GM21360 (cell line): ENCODE measurements around the gene VIPR1.

Source experiments
- ATAC-seq: cut with Tn5 transposase; IDR thresholded peaks from one replicate; pipeline ENCODE4 v1.9.1; 2021; ENCODE audit warnings: mild to moderate bottlenecking, moderate library complexity; ENCODE audit not compliant: unreplicated experiment

Gene VIPR1

DNA sequence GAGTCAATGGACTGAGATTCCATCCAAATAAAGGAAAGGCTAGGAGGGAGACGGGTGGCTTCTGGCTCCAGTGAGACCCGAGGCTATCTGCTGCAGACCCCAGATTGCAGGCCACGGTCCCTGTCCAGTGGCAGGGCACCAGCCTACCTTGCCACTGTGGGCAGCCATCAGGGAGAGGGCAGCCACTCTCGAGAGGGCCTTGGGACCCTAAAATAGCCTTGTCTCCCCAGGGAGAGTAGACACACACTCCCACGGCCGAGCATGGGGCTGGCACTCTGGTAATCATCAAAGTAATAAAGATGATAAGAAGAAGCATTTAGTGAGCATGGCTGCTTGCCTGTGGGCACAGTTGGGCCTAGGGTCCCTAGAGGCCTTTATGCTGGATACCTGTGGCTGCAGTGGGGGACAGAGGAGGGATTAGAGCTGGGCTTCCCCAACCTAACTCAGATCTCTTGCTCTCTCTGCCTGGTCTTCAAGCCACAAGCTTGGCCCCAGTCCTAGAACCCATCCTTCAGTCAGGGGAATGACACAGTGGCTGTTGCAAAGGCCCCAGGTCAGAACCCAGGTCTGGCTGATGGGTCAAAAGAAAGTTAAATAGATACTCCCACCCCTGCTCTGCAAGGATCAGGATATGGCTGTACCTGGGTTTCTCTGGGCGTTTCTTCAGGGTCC, 9.2 kb upstream of the VIPR1 start:
- no peak for ATAC-seq

- ATAC-seq: no peak
Observed at GRCh38 chr3:42493798-42494151, 8.7 kb upstream of the VIPR1 start.

- ATAC-seq: no peak
Observed at GRCh38 chr3:42495393-42495792, 7.0 kb upstream of the VIPR1 start.

- ATAC-seq: no peak
Observed at GRCh38 chr3:42497009-42497731, 5.3 kb upstream of the VIPR1 start.

DNA sequence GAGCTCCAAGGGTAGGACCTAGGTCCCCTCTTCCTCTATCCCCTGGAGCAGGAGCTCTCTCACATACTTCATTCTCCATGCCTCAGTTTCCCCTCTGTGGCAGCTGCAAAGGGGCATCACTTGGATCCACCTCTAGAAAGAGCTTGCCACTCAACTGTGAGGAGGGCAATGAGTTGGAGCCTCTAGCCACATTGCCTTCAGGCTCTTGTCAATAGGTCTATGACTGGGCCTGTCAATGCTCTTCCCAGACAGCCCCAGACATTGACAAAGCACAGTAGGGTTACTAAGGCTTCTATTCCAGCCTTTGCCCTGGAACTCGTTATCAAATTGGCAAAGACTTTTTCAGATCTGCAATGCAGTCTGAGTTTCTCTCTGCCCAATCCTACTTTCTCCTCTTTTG, 4.4 kb upstream of the VIPR1 start:
- no peak for ATAC-seq

DNA sequence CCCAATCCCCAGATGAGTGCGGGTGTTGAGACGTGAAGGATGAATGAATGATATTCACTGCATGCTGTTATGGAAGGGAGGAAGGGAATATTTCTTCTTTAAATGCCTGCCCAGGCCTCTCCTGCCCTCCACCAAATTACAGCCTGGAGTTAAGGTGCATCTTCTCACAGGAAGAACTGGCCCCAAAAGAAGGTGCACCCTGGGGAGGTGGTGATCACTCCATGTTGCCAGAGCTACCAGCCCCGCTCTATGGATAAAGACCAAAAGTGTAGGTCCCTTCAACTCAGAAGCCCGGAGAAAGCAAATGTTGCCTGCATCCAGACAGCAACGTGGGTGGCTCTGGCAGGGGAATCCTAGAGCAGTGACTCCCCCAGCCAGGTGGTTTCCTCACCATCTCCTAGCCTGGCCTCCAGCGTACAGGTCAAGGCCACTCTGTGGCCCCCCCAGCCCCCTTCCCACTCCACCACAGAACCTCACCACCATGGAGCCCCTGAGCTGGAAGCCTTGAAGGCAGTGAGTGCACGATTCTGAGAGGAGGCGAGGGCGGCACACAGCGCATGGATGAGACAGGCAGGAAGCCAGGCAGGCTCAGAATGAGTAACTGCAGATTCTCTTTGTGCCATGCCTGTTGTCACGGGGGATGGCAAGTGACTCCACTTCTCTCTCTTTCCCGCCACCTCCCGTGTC, 3.5 kb upstream of the VIPR1 start:
- no peak for ATAC-seq

DNA sequence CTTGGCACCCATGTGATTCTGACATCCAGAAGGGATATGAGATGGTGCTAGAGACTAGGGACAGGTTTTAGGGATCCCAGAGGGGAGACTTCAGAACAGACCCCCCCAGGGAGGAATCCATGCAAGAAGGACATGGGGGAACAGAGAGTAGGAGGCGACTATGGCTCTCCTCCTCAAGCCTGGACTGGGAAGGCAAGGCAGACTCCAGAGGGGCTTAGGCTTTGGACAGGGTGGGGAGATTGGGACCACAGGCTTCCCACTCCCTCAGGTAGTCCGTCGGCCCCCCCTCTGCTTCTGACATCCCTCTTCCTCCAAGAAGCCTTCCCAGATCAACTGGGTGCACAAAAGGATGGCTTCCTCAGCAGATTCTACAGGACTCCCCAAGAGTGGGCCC, 3.0 kb upstream of the VIPR1 start:
- ATAC-seq: no peak

- no peak for ATAC-seq
Observed at GRCh38 chr3:42500091-42500490, 2.4 kb upstream of the VIPR1 start.

- no peak for ATAC-seq
Observed at GRCh38 chr3:42500909-42501308, 1.5 kb upstream of the VIPR1 start.

DNA sequence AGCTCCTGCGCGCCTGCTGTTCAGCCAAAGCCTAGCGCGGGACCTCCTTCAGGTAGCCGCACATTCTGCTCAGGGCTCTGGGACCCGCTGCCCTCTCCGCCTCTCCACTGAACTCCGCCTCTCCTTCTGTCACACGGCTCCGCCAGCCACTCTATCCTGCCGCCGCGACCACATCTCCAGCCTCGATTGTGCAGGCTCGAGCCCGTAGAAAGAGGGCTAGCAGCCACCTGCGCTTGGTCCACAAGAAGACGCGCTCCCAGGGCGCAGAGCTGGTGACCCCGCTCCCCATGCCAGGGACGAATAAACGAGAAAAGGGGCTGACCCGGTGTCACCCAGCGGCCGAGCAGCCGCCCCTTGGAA, 1.1 kb upstream of the VIPR1 start:
- ATAC-seq: no peak

DNA sequence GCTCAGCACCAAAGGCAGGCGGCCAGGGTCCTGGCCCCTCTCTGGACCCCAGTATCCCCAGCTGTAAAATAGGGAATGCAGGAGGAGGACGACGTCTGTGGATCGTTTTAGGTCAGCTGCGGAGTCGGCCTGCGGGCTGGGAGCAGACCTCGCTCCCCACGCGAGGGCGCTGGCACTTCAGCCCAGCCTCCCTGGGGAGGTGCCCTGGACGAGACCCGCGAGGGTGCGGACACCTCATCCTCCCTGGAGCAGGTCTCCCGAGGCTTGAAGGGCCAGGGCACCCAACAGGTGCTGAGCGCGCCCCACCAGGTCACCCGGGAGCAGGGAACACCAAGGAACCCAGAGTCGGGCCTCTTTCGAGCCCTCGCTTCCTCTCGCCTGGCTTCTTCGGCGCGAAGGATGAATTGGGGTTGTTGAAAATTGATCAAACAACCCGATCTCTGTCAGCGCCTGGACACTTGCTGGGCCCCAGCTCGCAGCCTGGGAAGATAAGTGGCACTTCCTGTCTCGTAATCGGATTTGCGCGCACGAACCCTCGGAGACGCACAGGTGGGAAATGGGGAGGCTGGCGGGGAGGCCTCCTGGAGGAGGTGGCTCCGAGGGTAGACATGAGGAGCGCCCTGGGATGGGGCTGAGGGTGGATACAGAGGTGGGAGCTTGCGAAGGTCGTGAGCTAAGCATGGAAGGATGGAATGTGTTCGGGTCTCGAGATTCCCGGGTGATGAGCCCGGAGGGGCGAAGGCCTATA, 588 bp upstream of the VIPR1 start:
- ATAC-seq: peak; percentile 11

DNA sequence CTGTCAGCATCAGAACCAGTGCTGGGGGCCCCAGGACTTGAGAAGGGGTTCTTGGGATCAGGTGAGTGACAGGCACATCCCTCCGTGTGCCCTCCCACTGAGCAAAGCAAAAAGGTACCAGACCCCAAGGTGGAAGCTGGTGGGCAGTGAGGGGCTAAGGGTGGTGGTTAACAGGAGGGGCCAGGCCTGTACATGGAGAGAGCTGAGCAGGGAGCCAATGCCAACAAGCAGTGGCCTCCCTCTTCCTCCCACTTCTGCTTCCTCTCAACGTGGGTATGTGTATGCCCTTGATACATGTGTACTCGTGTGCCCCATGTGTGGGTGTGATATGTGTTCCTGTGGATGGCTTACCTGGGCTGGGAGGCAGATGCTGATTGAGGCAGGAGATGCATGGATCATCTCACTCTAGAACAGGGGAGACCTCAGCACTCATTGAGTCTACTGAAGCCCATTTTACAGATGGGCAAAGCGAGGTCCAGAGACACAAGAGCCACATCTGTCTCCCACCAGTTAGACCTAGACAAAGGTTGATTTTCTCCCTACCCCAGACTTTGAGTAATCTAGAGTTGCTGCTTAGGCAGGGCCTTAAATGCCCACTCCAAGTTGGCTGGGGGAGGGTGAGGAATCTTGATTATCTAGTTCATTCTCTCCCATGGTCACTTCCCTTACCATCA, 945 bp downstream of the VIPR1 start:
- ATAC-seq: no peak

DNA sequence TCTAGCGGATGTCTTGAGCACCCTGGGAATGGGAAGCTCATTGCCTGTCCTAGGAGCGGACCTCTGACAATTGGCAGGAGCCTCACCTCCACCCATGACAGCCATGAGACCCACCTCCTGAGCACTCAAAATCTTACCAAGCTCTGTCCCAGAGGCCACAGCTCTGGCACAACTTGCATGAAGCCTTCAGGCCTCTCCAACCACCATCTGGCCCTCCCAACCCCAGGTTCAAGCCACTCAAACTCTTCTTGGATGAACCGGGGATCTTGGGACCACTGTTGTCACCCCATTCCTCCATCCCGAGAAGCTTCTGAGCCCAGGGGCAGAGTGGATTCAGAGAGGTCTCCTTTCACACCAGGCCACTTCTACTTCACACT, 1.5 kb downstream of the VIPR1 start:
- no peak for ATAC-seq

GRCh38 chr3:42504334-42505127, 2.1 kb downstream of the VIPR1 start:
- ATAC-seq: no peak

GRCh38 chr3:42505128-42505848, 2.8 kb downstream of the VIPR1 start:
- no peak for ATAC-seq

DNA sequence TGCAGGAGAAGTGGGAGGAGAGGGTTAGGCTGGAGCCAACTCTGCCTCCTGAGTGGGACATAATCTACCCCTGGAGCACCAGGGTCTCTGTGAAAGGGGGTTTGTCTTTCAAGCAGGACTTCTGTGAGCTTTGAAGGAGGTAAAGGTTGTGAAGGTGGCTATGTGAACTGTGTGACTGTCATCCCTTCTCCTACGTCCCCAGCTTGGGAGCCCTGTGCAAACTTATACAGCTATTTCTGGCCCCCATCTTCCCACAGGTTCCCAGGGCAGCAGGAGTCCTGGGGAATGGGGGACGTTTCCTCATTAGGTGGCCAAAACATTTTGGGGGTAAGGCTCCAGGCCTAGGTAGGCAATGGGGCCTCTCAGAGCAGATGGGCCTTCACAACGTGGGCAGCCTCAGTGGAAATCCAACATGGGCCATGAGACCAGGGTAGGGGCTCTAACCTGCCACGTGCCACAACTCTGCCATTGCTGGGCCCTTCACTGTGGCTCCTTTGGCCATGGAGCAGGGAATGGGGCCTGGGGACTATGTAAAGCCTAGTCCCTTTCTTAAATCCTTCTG, 3.5 kb downstream of the VIPR1 start:
- ATAC-seq: no peak

DNA sequence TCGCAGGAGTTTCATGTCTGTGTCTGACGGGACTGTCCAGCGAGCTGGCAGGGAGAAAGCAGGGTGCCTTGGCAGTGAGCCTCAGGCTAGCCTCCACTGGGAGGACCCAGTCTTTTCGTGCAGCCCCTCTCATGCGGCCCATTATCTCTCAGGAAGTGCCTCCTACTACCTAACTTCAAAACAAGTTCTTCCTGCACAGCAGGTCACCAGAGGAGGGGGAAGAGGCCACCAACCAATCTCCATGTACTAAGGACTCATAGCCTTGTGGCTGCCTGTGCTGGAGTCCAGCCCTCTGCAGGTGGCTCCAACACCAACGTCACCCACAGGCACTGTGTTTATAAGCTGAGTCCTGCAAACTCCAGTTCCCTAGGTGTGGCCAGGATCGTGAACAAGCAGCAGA, 4.8 kb downstream of the VIPR1 start:
- ATAC-seq: no peak

DNA sequence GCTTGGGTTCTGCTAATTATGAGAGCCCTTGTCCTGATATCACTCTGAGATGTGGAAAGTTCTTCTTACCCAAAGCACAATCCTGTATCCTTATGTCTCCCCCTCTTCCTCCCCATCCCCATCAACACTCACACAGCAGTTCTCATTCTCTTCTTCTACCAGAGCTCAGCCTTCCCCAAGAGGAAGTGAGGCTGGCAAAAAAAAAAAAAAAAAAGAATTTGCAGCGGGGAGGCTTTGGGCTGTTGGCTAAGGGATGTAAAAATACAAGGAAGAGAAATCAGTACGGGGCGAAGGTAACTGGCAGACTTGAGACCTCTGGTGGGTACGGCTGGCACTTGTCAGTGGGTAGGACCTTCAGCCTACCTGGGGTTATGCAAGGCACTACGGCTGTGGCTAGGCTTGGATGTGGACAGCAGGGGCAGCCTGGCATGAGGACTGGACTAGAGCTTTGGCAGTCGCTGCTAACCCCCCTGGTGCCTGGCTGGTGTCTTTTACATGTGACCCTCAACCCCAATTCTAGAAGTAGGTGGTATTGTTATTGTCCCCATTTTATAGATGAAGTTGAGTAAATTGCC, 5.4 kb downstream of the VIPR1 start:
- no peak for ATAC-seq

DNA sequence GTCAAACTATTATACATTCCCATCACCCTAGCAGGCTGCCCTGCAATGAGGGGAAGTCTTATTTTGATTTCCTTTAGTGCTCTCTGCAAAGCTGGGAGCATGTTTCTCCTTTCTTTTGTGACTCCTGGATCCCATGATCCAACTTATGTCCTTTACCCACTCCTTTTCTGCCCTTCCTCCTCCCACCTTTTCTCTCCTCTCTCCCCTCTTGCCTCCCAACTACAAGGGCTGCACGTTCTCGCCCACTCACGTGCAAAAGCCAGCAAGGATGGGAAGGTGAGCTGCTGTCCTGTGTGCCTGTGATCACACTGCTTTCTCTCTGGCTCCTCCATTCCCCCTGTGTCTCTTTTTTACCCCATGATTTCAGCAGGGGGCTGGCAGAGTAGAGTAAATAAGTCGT, 6.1 kb downstream of the VIPR1 start:
- no peak for ATAC-seq
